Sigmoid colon (tissue), 4 donors: Measurements from ENCODE around the gene MDM2.

Source experiments
- CTCF ChIP-seq, 4 experiments: fragments of 450-650 bp in 3 of 4; fragments of 200-600 bp in 1 of 4; IDR thresholded peaks; one replicate each; pipeline ENCODE4 v1.5.1; 2016 to 2019; ENCODE audit warnings: antibody characterized with exemption in 4 of 4, mild to moderate bottlenecking in 3 of 4, moderate library complexity in 2 of 4
- POLR2AphosphoS5 ChIP-seq, 4 donors: sonication (generic); formaldehyde crosslinking; IDR thresholded peaks; one replicate each; pipeline ENCODE4 v1.6.1; 2017; ENCODE audit warnings: antibody characterized with exemption in 4 of 4

GRCh38 chr12:68861890-68862289 is 53.9 kb downstream of the MDM2 start:
- TF ChIP-seq CTCF (IDR thresholded peaks at IDR 0.05), result no peak
- TF ChIP-seq POLR2AphosphoS5 (IDR thresholded peaks at IDR 0.05), result no peak
